ENCODE data around the gene PSMC1.

Gene PSMC1

GRCh38 chr14:90302529-90303303 is 46.4 kb downstream of the PSMC1 start:
- DNase-seq (ENCODE audit: low read depth) = no peak

- no peak for DNase-seq (ENCODE audit: low read depth)
Measured at GRCh38 chr14:90303473-90303872, 47.1 kb downstream of the PSMC1 start.

- no peak for DNase-seq (ENCODE audit: low read depth)
Measured at GRCh38 chr14:90304502-90304901, 48.1 kb downstream of the PSMC1 start.

GRCh38 chr14:90305176-90305601 is 48.8 kb downstream of the PSMC1 start:
- DNase-seq (ENCODE audit: low read depth) = no peak

- no peak for DNase-seq (ENCODE audit: low read depth)
Measured at GRCh38 chr14:90308561-90308960, 52.2 kb downstream of the PSMC1 start.

GRCh38 chr14:90317286-90317685 is 60.9 kb downstream of the PSMC1 start:
- no peak for DNase-seq (ENCODE audit: low read depth)

GRCh38 chr14:90318016-90318415 is 61.7 kb downstream of the PSMC1 start:
- no peak for DNase-seq (ENCODE audit: low read depth)

GRCh38 chr14:90319173-90319572 is 62.8 kb downstream of the PSMC1 start:
- DNase-seq (ENCODE audit: low read depth) = peak; percentile 29

GRCh38 chr14:90319634-90320541 is 63.5 kb downstream of the PSMC1 start:
- no peak for DNase-seq (ENCODE audit: low read depth)

- DNase-seq (ENCODE audit: low read depth) = no peak
Measured at GRCh38 chr14:90321891-90322290, 65.5 kb downstream of the PSMC1 start.

All from HS-5 (cell line).